Central memory CD8-positive, alpha-beta T cell (primary cell): Measurements from ENCODE around the gene CCDC102B.
"Not testable (repeated sequence)": the region's sequence is repeated elsewhere in the genome, so short reads cannot be mapped to it uniquely, and the experiment has no call there.

Experiments
- ATAC-seq: fragments of 150-1000 bp; cut with Tn5 transposase; replicated peaks from 2 replicates; pipeline ENCODE4 v1.10.0; 2022; ENCODE audit warnings: mild to moderate bottlenecking, moderate FRiP score, moderate number of reproducible peaks; ENCODE audit not compliant: poor library complexity, severe bottlenecking; ENCODE audit errors: extremely low read depth
- DNase-seq, 2 donors: peaks; one replicate each; pipeline ENCODE4 v3.0.0; 2021; ENCODE audit warnings: low spot score in 2 of 2
- H3K27ac Mint-ChIP-seq: one replicate; pipeline ENCODE4 v1.8.0; 2022; ENCODE audit warnings: low read depth, mild to moderate bottlenecking, moderate library complexity, mixed read lengths
- H3K27me3 Mint-ChIP-seq: one replicate; pipeline ENCODE4 v1.8.0; 2022; ENCODE audit warnings: mixed read lengths
- H3K36me3 Mint-ChIP-seq: one replicate; pipeline ENCODE4 v1.8.0; 2022; ENCODE audit warnings: mild to moderate bottlenecking, moderate library complexity, mixed read lengths; ENCODE audit not compliant: insufficient read depth
- H3K4me1 Mint-ChIP-seq: one replicate; pipeline ENCODE4 v1.8.0; 2022; ENCODE audit warnings: mixed read lengths
- H3K4me3 Mint-ChIP-seq: one replicate; pipeline ENCODE4 v1.8.0; 2022; ENCODE audit warnings: mild to moderate bottlenecking, moderate library complexity, mixed read lengths
- H3K9me3 Mint-ChIP-seq: one replicate; pipeline ENCODE4 v1.8.0; 2022; ENCODE audit warnings: mixed read lengths

The CCDC102B gene

DNA sequence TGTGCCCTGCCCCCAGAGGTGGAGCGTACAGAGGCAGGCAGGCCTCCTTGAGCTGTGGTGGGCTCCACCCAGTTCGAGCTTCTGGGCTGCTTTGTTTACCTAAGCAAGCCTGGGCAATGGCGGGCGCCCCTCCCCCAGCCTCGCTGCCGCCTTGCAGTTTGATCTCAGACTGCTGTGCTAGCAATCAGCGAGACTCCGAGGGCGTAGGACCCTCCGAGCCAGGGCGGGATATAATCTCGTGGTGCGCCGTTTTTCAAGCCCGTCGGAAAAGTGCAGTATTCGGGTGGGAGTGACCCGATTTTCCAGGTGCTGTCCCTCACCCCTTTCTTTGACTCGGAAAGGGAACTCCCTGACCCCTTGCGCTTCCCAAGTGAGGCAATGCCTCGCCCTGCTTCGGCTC, 7.6 kb upstream of the CCDC102B start:
- H3K36me3 Mint-ChIP-seq, H3K4me3 Mint-ChIP-seq, H3K9me3 Mint-ChIP-seq, DNase-seq, ATAC-seq, H3K27me3 Mint-ChIP-seq, H3K27ac Mint-ChIP-seq, H3K4me1 Mint-ChIP-seq: not testable (repeated sequence)

DNA sequence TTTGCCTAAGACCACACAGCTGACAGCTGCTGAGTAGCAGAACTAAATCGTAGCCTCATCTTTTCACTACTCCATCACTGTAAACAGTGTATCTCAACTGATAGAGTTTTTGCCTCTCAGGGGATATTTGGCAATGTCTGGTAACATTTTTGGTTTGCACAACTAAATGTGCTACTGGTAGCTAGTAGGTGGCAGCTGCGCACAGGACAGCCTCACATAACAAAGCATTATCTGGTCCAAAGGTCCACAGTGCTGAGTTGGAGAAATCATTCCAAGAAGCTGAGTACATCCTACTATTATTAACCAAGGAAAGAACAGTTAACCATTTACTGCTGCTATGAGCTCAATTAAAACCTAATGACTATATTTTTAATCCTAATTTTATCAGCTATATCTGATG, 6.1 kb upstream of the CCDC102B start:
- Mint-ChIP-seq H3K27ac (no peak overlapping the region), H3K36me3 (no peaks in the 10 kb centered on the region), H3K9me3 (no peaks in the 10 kb centered on the region), H3K4me3 (no peak overlapping the region), H3K27me3 (no peaks in the 10 kb centered on the region), H3K4me1 (no peaks in the 10 kb centered on the region)
- DNase-seq (no peak), ATAC-seq (no peak)

DNA sequence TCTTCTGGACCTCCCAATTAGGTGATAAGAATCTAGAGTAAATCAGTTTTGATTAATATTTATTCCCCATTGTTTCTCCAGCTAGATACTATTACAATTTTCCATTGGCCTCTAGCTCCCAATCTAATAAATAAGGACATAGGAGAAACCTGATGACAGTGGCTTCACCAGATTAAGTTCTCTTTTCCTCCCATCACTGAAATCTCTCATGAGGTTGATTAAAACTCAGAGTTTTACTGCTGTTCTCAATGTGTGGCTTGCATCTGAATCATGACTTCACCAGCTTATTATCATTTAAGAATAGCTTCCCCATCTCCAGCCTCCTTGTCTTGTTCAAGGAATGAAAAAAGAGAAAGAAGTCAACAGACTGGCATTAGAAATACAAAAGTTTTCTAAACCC, 3.9 kb upstream of the CCDC102B start:
- Mint-ChIP-seq H3K36me3 (no peaks in the 10 kb centered on the region), H3K4me3 (no peak overlapping the region), H3K27me3 (no peaks in the 10 kb centered on the region), H3K27ac (no peak overlapping the region), H3K4me1 (no peaks in the 10 kb centered on the region), H3K9me3 (no peaks in the 10 kb centered on the region)
- ATAC-seq = no peak
- DNase-seq = no peak

DNA sequence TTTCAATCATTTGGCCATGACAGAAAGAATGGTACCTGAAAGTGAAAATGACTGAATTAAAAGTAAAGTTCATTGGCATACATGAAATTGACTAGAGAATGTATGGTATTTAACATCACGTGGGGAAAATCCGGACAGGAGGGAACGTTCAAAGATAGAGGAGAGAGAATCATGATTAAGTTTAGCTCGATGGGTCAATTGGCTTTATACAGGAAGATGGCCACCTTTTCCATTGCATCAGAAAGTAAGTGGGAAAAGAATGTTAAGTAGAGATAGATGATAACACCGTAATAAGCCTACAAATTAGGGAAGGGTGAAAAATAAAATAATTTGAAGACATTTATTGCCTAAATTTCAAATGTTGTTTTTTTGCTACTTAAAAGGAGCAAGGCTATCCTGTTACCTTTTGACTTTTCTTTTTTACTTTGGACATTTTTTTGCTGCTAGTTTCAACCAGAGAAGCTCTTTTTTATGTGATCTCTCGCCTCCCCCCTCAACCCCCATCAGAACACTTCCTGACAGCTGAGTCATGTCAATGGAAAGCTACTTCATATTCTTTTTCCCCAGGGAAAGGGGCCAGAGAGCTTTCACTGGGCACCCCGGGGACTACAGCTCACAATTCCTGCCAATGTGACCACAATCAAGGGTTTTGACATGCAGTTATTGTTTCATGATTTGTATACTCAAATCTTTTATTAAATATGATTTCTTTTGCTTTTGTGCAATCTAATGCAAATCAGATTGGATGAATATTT, 767 bp upstream of the CCDC102B start:
- Mint-ChIP-seq H3K9me3 (no peaks in the 10 kb centered on the region), H3K27me3 (no peaks in the 10 kb centered on the region), H3K27ac (no peak overlapping the region), H3K36me3 (no peaks in the 10 kb centered on the region), H3K4me3 (no peak overlapping the region), H3K4me1 (no peaks in the 10 kb centered on the region)
- ATAC-seq = no peak
- DNase-seq = no peak

DNA sequence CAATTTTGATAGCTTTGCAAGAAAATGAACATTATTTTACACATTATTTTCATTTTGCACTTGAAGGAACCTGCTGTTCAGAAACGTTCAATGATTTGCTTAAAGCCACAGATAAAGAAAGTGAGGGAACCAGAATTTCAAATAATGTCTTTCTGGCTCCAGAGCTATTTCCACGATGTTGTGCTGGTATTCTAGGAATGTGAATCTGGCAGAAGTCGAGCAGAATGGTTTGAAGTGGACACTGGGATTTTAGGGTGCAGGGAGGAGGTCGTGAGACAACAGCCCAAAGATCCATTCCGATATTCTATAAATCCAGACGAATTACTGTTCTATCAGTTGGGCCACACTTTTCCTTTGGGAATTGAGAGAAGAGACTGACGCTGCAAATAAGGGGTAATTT, 2.2 kb downstream of the CCDC102B start:
- no peak overlapping the region for H3K27ac Mint-ChIP-seq
- H3K9me3 Mint-ChIP-seq = no peaks in the 10 kb centered on the region
- H3K36me3 Mint-ChIP-seq = no peaks in the 10 kb centered on the region
- DNase-seq = no peak
- H3K27me3 Mint-ChIP-seq = no peaks in the 10 kb centered on the region
- ATAC-seq = no peak
- no peak overlapping the region for H3K4me3 Mint-ChIP-seq
- no peaks in the 10 kb centered on the region for H3K4me1 Mint-ChIP-seq

DNA sequence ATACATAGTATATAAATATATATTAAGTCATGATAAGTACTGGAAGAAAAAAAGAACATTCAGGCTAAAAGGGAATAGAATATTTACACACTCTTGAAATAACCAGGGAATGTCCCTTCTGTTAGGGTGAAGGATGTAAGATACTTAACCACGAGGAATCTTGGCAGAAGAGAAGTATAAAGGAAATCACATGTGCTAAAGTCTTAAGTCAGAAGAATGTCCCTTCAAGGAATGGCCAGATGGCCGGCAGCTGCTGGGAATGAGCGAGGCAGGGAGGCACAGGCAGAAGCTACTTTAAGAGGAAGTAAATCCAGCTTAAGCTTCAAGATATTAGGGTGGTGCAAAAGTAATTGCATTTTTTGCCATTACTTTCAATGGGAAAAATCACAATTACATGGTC, 5.5 kb downstream of the CCDC102B start:
- no peak overlapping the region for H3K27ac Mint-ChIP-seq
- no peaks in the 10 kb centered on the region for H3K9me3 Mint-ChIP-seq
- H3K36me3 Mint-ChIP-seq = no peaks in the 10 kb centered on the region
- H3K4me3 Mint-ChIP-seq = no peak overlapping the region
- H3K27me3 Mint-ChIP-seq = no peaks in the 10 kb centered on the region
- ATAC-seq = no peak
- DNase-seq = no peak
- no peaks in the 10 kb centered on the region for H3K4me1 Mint-ChIP-seq

DNA sequence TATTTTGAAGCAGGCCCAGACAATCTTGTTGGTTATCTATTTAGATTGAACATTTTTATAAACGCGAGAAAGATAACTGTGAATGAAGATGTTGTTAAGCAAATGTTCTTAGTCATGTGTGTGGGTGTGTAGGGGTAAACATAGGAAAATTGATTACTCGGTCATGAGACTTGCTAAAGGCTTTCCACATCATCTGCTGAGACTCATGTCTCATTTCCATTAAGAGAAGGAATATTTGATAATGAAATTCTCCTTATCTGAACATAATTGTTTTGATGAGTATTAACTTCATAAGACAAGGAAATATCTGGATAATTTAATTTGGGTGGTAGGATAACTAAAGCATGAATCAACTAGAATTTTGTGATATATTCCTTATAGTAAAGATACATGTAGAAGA, 19.7 kb downstream of the CCDC102B start:
- ATAC-seq (no peak), DNase-seq (no peak)
- Mint-ChIP-seq H3K36me3 (no peaks in the 10 kb centered on the region), H3K9me3 (no peaks in the 10 kb centered on the region), H3K27ac (no peak overlapping the region), H3K4me3 (no peak overlapping the region), H3K4me1 (no peaks in the 10 kb centered on the region), H3K27me3 (peaks cover 6% of the 10 kb centered on the region)

DNA sequence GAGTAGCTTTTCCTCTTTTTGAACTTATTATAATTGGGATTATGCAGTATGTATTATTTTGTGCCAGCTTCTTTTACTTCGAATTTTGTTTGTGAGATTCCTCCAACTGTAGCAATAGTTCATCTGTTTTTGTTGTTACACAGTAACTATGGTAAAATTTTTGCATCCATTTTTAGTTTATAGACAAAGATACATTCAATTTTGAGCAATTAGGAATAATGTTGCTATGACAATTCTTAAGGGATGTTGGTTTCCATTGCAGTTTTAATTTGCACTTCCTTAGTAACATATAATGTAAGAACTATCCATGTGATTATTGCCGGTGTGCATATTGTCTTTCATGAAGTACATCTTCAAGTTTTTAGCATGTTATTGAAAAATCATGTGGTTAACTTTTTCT, 20.7 kb downstream of the CCDC102B start:
- ATAC-seq (no peak), DNase-seq (no peak)
- H3K9me3 Mint-ChIP-seq = no peaks in the 10 kb centered on the region
- H3K4me3 Mint-ChIP-seq = no peak overlapping the region
- no peaks in the 10 kb centered on the region for H3K4me1 Mint-ChIP-seq
- H3K36me3 Mint-ChIP-seq = no peaks in the 10 kb centered on the region
- H3K27me3 Mint-ChIP-seq = no peaks in the 10 kb centered on the region
- no peak overlapping the region for H3K27ac Mint-ChIP-seq

DNA sequence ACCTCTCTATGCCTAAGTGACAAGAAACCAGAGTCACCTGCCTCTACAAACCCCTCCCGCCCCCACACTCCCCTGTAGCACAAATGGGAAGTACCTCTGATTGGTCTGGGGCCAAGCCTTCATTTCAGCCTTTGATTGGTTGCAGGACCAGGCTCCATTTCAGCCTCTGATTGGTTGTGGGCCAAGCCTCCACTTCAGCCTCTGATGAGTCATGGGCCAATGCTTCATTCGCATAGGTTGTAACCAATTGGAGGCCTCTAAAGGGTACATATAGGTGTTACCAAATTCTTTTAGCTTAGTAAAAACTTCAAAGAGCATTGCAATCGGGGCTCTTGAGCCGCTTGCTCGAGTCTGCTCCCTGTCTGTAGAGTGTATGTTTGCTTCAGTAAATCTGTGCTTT, 25.0 kb downstream of the CCDC102B start:
- H3K27me3 Mint-ChIP-seq = no peaks in the 10 kb centered on the region
- H3K4me1 Mint-ChIP-seq = no peaks in the 10 kb centered on the region
- ATAC-seq = no peak
- no peak for DNase-seq
- H3K36me3 Mint-ChIP-seq = no peaks in the 10 kb centered on the region
- H3K9me3 Mint-ChIP-seq = no peaks in the 10 kb centered on the region
- H3K27ac Mint-ChIP-seq = no peak overlapping the region
- no peak overlapping the region for H3K4me3 Mint-ChIP-seq

DNA sequence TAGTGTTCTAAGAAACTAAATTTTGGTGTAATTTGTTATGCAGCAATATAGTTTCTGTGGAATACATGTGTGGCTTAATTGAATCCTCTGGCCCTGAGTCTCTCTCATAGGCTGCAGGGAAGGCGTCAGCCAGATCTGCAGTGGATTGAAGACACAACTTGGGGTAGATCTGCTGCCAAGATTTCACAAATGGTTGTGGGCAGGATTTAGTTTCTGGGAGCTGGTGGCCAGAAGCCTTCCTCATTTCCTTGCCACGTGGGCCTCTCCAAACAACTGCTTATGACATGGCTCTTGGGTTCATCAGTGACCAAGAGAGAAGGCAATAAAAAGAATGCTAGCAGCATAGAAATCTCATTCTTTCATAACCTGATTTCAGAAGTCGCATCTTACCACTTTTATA, 28.2 kb downstream of the CCDC102B start:
- Mint-ChIP-seq H3K4me3 (no peak overlapping the region), H3K9me3 (no peaks in the 10 kb centered on the region), H3K4me1 (no peaks in the 10 kb centered on the region), H3K36me3 (no peaks in the 10 kb centered on the region), H3K27me3 (no peaks in the 10 kb centered on the region), H3K27ac (no peak overlapping the region)
- DNase-seq = no peak
- no peak for ATAC-seq

DNA sequence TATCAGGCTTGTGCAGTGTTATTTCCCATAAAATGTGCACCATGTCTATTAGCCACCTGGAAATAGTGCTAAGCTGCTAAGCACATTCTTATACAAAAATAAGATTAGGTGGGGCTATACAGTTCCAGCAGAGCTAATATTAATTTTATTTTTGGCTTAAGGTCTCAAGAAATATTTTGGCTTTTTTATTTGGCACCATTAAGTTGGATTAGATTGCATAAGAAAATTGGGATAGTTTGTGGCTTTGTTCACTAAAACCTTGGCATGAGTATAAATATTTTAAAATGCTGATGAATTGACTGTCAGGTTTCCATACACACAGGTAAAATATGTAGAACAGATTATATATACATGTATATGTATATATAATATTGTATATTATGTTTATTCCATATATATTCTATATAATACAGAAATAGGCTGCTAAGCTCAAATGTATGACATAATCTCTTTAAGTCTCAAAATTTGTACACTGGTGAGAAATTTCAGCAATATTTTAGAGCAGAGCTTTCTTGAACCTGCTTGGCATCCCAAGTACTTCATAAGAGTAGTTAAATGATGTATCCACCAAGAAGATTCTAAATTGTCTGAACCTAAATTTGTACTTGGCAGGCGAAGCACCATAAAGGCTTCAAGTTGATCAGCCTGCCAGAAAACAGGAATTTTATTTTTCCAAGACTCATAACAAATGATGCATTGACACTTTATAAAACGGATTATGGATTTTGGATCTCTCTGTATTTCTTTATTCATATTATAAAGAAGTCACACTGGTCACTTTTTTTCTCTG, 32.6 kb downstream of the CCDC102B start:
- peaks cover 11% of the 10 kb centered on the region for H3K27me3 Mint-ChIP-seq
- H3K9me3 Mint-ChIP-seq = no peaks in the 10 kb centered on the region
- no peaks in the 10 kb centered on the region for H3K4me1 Mint-ChIP-seq
- ATAC-seq (no peak), DNase-seq (no peak)
- H3K36me3 Mint-ChIP-seq = no peaks in the 10 kb centered on the region
- no peak overlapping the region for H3K4me3 Mint-ChIP-seq
- no peak overlapping the region for H3K27ac Mint-ChIP-seq

DNA sequence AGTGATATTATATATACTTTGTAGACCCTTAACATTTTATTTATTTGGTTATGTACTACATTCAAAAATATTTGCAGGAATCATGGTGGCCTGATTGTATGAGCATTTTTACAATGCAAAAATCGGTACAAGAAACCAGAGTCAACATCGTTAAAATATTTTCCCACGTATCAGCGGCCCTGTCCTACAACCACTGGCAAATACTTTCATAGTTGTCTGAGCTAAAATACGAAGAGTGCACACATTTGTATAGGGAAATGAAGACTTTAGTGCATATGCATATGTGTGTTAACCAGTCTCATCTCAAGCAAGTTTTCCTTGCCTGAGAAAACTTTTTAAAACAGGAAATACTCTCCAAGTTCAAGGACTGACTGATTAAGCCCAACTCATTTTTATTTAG, 35.9 kb downstream of the CCDC102B start:
- Mint-ChIP-seq H3K27me3 (peaks cover 11% of the 10 kb centered on the region), H3K4me3 (no peak overlapping the region), H3K36me3 (no peaks in the 10 kb centered on the region), H3K4me1 (no peaks in the 10 kb centered on the region), H3K9me3 (no peaks in the 10 kb centered on the region), H3K27ac (no peak overlapping the region)
- ATAC-seq (no peak), DNase-seq (no peak)

DNA sequence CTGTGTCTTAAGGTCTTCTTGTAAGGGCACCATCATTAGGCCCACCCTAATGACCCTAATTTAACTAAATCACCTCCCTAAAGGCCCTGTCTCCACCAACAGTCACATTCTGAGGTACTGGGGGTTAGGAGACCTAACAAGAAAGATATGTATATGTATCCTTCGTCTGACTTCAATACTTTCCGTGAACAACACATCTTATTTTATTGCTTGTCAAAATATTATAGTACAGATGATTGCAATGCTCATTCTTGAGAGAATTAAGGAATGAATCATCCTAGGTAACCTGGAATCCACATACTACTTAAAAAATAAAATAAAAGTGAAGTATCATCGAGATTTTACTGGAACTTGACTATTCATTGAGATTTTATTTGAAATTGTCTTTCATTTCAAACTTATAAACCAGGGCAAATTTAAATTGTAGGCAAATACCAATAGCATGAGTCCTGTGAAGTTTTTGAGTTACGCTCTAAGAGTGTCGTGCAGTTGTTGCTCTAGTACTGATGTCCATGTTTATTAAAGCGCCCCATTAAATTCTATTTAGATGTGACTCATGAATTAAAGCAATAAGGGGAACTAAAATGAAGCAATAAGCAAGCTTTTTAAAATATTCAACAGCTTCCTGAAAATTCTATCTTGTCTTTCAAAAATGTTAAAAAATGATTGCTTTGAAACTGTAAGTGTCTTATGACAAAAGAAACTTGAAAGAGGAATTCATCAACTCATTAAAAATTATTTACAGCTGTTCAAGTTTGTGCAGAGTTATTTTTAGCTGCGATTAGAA, 40.0 kb downstream of the CCDC102B start:
- Mint-ChIP-seq H3K9me3 (no peaks in the 10 kb centered on the region), H3K36me3 (no peaks in the 10 kb centered on the region), H3K4me1 (no peaks in the 10 kb centered on the region), H3K27me3 (peaks cover 1% of the 10 kb centered on the region), H3K27ac (no peak overlapping the region), H3K4me3 (no peak overlapping the region)
- DNase-seq = no peak
- ATAC-seq = no peak
